Activated CD8-positive, alpha-beta T cell treated with anti-CD3 and anti-CD28 coated beads for 36 hours (primary cell): ENCODE results near the gene STK32C. TPM values are rescaled to one million over a fixed set of nuclear protein-coding genes. Genes with fewer than 3 reads are reported as not detected.
"Not testable (repeated sequence)": the region's sequence is repeated elsewhere in the genome, so short reads cannot be mapped to it uniquely, and the experiment has no call there.

Source experiments
- ATAC-seq: fragments of 200-7000 bp; cut with Tn5 transposase; one replicate; pipeline ENCODE4 v1.10.0; 2021; ENCODE audit warnings: mild to moderate bottlenecking, moderate library complexity
- CTCF ChIA-PET: fragments of 350-600 bp; sonication (Branson Sonifier 250); formaldehyde crosslinking; loops from one replicate; lab custom pipeline; 2021; ENCODE audit warnings: antibody characterized with exemption; lab: Charles Lee
- POLR2A ChIA-PET: fragments of 350-600 bp; sonication (Branson Sonifier 250); formaldehyde crosslinking; loops from one replicate; lab custom pipeline; 2021; ENCODE audit warnings: antibody characterized with exemption; lab: Charles Lee
- DNase-seq: peaks from one replicate; pipeline ENCODE4 v3.0.0-alpha.2; 2020
- H3K27ac Mint-ChIP-seq: one replicate; pipeline ENCODE4 v1.8.0; 2021; ENCODE audit warnings: mild to moderate bottlenecking, mixed read lengths
- H3K27me3 Mint-ChIP-seq: one replicate; pipeline ENCODE4 v1.8.0; 2021; ENCODE audit warnings: mixed read lengths
- H3K36me3 Mint-ChIP-seq: one replicate; pipeline ENCODE4 v1.8.0; 2021; ENCODE audit warnings: low read depth, mixed read lengths
- H3K4me1 Mint-ChIP-seq: one replicate; pipeline ENCODE4 v1.8.0; 2021; ENCODE audit warnings: low read depth, mixed read lengths
- H3K4me3 Mint-ChIP-seq: one replicate; pipeline ENCODE4 v1.8.0; 2021; ENCODE audit warnings: mild to moderate bottlenecking, moderate library complexity, mixed read lengths
- H3K9me3 Mint-ChIP-seq: one replicate; pipeline ENCODE4 v1.8.0; 2021; ENCODE audit warnings: mixed read lengths
- CTCF ChIP-seq: fragments of 200-600 bp; IDR thresholded peaks from one replicate; pipeline ENCODE4 v1.8.0; 2022; ENCODE audit warnings: antibody characterized with exemption, mild to moderate bottlenecking
- intact Hi-C: fragments of 100-400 bp; cut with micrococcal nuclease; formaldehyde crosslinking; loops from one replicate; pipeline ENCODE4 v1.10.0; 2022
- total RNA-seq, 2 experiments: library from RNA; stranded (reverse); gene quantifications; one replicate each; pipeline ENCODE4 v1.2.3, GENCODE V29; 2021

STK32C gene
- total RNA-seq, 2 experiments from 2014 or later, result 29.3 to 31.4 TPM

GRCh38 chr10:132159302-132160230 lies 148.2 kb downstream of the STK32C start:
- ATAC-seq, result peak; percentile 19

DNA sequence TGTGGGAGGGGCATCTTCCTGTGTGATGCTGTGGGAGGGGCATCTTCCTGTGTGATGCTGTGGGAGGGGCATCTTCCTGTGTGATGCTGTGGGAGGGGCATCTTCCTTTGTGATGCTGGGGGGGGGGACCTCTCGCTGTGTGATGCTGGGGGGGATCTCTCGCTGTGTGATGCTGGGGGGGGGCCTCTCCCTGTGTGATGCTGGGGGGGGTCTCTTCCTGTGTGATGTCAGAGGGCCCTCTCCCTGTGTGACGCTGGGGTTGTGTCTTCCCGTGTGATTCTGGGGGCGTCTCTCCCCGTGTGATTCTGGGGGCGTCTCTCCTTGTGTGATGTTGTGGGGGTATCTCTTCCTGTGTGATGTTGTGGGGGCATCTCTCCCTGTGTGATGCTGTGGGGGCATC lies 148.9 kb downstream of the STK32C start:
- no peaks in the 10 kb centered on the region for H3K27me3 Mint-ChIP-seq
- POLR2A ChIA-PET, result no interaction called here
- DNase-seq (peak; percentile 51), ATAC-seq (no peak)
- H3K4me1 Mint-ChIP-seq, result peaks cover 27% of the 10 kb centered on the region
- CTCF ChIA-PET, result no interaction called here
- H3K4me3 Mint-ChIP-seq, result no peak overlapping the region
- no peaks in the 10 kb centered on the region for H3K9me3 Mint-ChIP-seq
- H3K27ac Mint-ChIP-seq, result peak overlapping the region; percentile 85
- no peaks in the 10 kb centered on the region for H3K36me3 Mint-ChIP-seq
- TF ChIP-seq CTCF, result no peak
- intact Hi-C loops, result no loop called here

More at GRCh38 chr10:132159302-132160230, 148.2 kb downstream of the STK32C start:
- CTCF ChIA-PET, H3K4me3 Mint-ChIP-seq, POLR2A ChIA-PET, H3K36me3 Mint-ChIP-seq, H3K27me3 Mint-ChIP-seq, intact Hi-C loops, H3K9me3 Mint-ChIP-seq: not testable (repeated sequence)
- DNase-seq, result peak; percentile 68
- Mint-ChIP-seq H3K27ac (peak overlapping the region; percentile 85), H3K4me1 (peaks cover 27% of the 10 kb centered on the region)

- H3K27me3 Mint-ChIP-seq, result no peaks in the 10 kb centered on the region
- peak overlapping the region; percentile 68 for H3K27ac Mint-ChIP-seq
- TF ChIP-seq CTCF, result no peak
- ChIA-PET POLR2A (interaction anchor here (0.6 kb wide), 1 partner anchor 84 kb away, joined by 3 read pairs; no protein-coding TSS in a partner anchor), CTCF (interaction anchor here (1.4 kb wide), 1 partner anchor 16 kb away, joined by 7 read pairs; no protein-coding TSS in a partner anchor)
- H3K4me3 Mint-ChIP-seq, result no peak overlapping the region
- H3K4me1 Mint-ChIP-seq, result peaks cover 27% of the 10 kb centered on the region
- H3K9me3 Mint-ChIP-seq, result no peaks in the 10 kb centered on the region
- intact Hi-C loops, result no loop called here
- peak; percentile 51 for DNase-seq
- H3K36me3 Mint-ChIP-seq, result no peaks in the 10 kb centered on the region
- ATAC-seq, result peak; percentile 63
Measured at GRCh38 chr10:132158122-132158741, 149.5 kb downstream of the STK32C start.

Other genes starting within 250 kb of the STK32C start
- gene JAKMIP3, start 242.0 kb downstream of the STK32C start, total RNA-seq, result under 1 TPM; 0.18 to 0.31 TPM
- 10 to 100 TPM; 20.9 to 23.2 TPM for gene DPYSL4, start 121.0 kb downstream of the STK32C start, total RNA-seq
- gene LRRC27, start 24.2 kb upstream of the STK32C start, total RNA-seq, result 1 to 10 TPM; 2.7 to 3.5 TPM
- 1 to 10 TPM; 6.0 to 6.6 TPM for gene PWWP2B, start 89.2 kb upstream of the STK32C start, total RNA-seq
- 10 to 100 TPM in 1 of 2 experiments, 1 to 10 TPM in 1; 9.6 to 10.4 TPM for gene INPP5A, start 229.8 kb upstream of the STK32C start, total RNA-seq